Measurements from ENCODE around the gene RPS6KB1.
"Not testable (repeated sequence)": the region's sequence is repeated elsewhere in the genome, so short reads cannot be mapped to it uniquely, and the experiment has no call there.

Gene RPS6KB1

GRCh38 chr17:59941131-59941530 lies 48.2 kb downstream of the RPS6KB1 start:
- Histone ChIP-seq H3K4me3 (replicated peaks; ENCODE audit: insufficient read depth, low read length) (no peak overlapping the region), H3K27ac (replicated peaks) (no peak overlapping the region), H3K27me3 (ENCODE audit: insufficient read depth, poor library complexity, severe bottlenecking) (no peaks in the 10 kb centered on the region)
- TF ChIP-seq REST (IDR thresholded peaks at IDR 0.05; ENCODE audit: insufficient replicate concordance, low read depth) (no peak), POLR2AphosphoS5 (IDR thresholded peaks at IDR 0.05; ENCODE audit: low read depth) (no peak), SPI1 (IDR thresholded peaks at IDR 0.05; ENCODE audit: borderline replicate concordance, low read depth) (no peak), CTCF (IDR thresholded peaks at IDR 0.05; ENCODE audit: insufficient read depth, low read length) (no peak)
- DNase-seq (ENCODE audit: low read depth in 1 of 2, low spot score in 1 of 2): no peak

GRCh38 chr17:59946433-59946832 lies 53.5 kb downstream of the RPS6KB1 start:
- H3K27me3 ChIP-seq (ENCODE audit: insufficient read depth, poor library complexity, severe bottlenecking); H3K4me3 ChIP-seq (replicated peaks; ENCODE audit: insufficient read depth, low read length); H3K27ac ChIP-seq (replicated peaks); DNase-seq (ENCODE audit: low read depth in 1 of 2, low spot score in 1 of 2): not testable (repeated sequence)

GRCh38 chr17:59947310-59947709 lies 54.4 kb downstream of the RPS6KB1 start:
- H3K4me3 ChIP-seq (replicated peaks; ENCODE audit: insufficient read depth, low read length); H3K27me3 ChIP-seq (ENCODE audit: insufficient read depth, poor library complexity, severe bottlenecking); H3K27ac ChIP-seq (replicated peaks); DNase-seq (ENCODE audit: low read depth in 1 of 2, low spot score in 1 of 2): not testable (repeated sequence)

GRCh38 chr17:59950049-59950448 lies 57.1 kb downstream of the RPS6KB1 start:
- Histone ChIP-seq H3K27me3 (ENCODE audit: insufficient read depth, poor library complexity, severe bottlenecking) (no peaks in the 10 kb centered on the region), H3K27ac (replicated peaks) (no peak overlapping the region), H3K4me3 (replicated peaks; ENCODE audit: insufficient read depth, low read length) (no peak overlapping the region)
- no peak for DNase-seq (ENCODE audit: low read depth in 1 of 2, low spot score in 1 of 2)
- TF ChIP-seq SPI1 (IDR thresholded peaks at IDR 0.05; ENCODE audit: borderline replicate concordance, low read depth) (no peak), CTCF (IDR thresholded peaks at IDR 0.05; ENCODE audit: insufficient read depth, low read length) (no peak), REST (IDR thresholded peaks at IDR 0.05; ENCODE audit: insufficient replicate concordance, low read depth) (no peak), GABPA (IDR thresholded peaks at IDR 0.05; ENCODE audit: low read depth) (no peak), POLR2AphosphoS5 (IDR thresholded peaks at IDR 0.05; ENCODE audit: low read depth) (no peak)

- Histone ChIP-seq H3K27me3 (ENCODE audit: insufficient read depth, poor library complexity, severe bottlenecking) (no peaks in the 10 kb centered on the region), H3K27ac (replicated peaks) (no peak overlapping the region), H3K4me3 (replicated peaks; ENCODE audit: insufficient read depth, low read length) (no peak overlapping the region)
- no peak for DNase-seq (ENCODE audit: low read depth in 1 of 2, low spot score in 1 of 2)
- TF ChIP-seq REST (IDR thresholded peaks at IDR 0.05; ENCODE audit: insufficient replicate concordance, low read depth) (no peak), POLR2AphosphoS5 (IDR thresholded peaks at IDR 0.05; ENCODE audit: low read depth) (no peak), SPI1 (IDR thresholded peaks at IDR 0.05; ENCODE audit: borderline replicate concordance, low read depth) (no peak), CTCF (IDR thresholded peaks at IDR 0.05; ENCODE audit: insufficient read depth, low read length) (no peak), GABPA (IDR thresholded peaks at IDR 0.05; ENCODE audit: low read depth) (no peak)
These were observed 61.9 kb downstream of the RPS6KB1 start for GRCh38 chr17:59954856-59955255.

- not testable (repeated sequence) for DNase-seq (ENCODE audit: low read depth in 1 of 2, low spot score in 1 of 2); H3K27ac ChIP-seq (replicated peaks); H3K4me3 ChIP-seq (replicated peaks; ENCODE audit: insufficient read depth, low read length); H3K27me3 ChIP-seq (ENCODE audit: insufficient read depth, poor library complexity, severe bottlenecking)
These were observed 66.7 kb downstream of the RPS6KB1 start for GRCh38 chr17:59959574-59959973.
